Iris pigment epithelial cell (primary cell): ENCODE results near the gene GLIS1.

Experiments used
- DNase-seq: peaks from one replicate; pipeline ENCODE4 v3.0.0-alpha.2; 2011; ENCODE audit warnings: low read depth

GLIS1 gene

GRCh38 chr1:53548031-53548491 is 190.9 kb downstream of the GLIS1 start:
- DNase-seq = no peak

- DNase-seq = no peak
Observed at GRCh38 chr1:53547231-53547790, 191.7 kb downstream of the GLIS1 start.

GRCh38 chr1:53546409-53547155 is 192.4 kb downstream of the GLIS1 start:
- no peak for DNase-seq

- DNase-seq = no peak
Observed at GRCh38 chr1:53545663-53546408, 193.1 kb downstream of the GLIS1 start.

GRCh38 chr1:53544728-53545515 is 194.0 kb downstream of the GLIS1 start:
- no peak for DNase-seq

- no peak for DNase-seq
Observed at GRCh38 chr1:53543778-53544695, 194.9 kb downstream of the GLIS1 start.

GRCh38 chr1:53543130-53543777 is 195.7 kb downstream of the GLIS1 start:
- no peak for DNase-seq

- DNase-seq = no peak
Observed at GRCh38 chr1:53542551-53542950, 196.4 kb downstream of the GLIS1 start.

- DNase-seq = peak; percentile 83
Observed at GRCh38 chr1:53541761-53542550, 197.0 kb downstream of the GLIS1 start.

- no peak for DNase-seq
Observed at GRCh38 chr1:53541263-53541625, 197.7 kb downstream of the GLIS1 start.

- DNase-seq = no peak
Observed at GRCh38 chr1:53540604-53541262, 198.2 kb downstream of the GLIS1 start.

GRCh38 chr1:53539711-53540603 is 199.0 kb downstream of the GLIS1 start:
- DNase-seq = no peak

- DNase-seq = no peak
Observed at GRCh38 chr1:53539226-53539625, 199.7 kb downstream of the GLIS1 start.

GRCh38 chr1:53536606-53537005 is 202.4 kb downstream of the GLIS1 start:
- no peak for DNase-seq

GRCh38 chr1:53535846-53536245 is 203.1 kb downstream of the GLIS1 start:
- DNase-seq = no peak

- no peak for DNase-seq
Observed at GRCh38 chr1:53535226-53535625, 203.7 kb downstream of the GLIS1 start.

GRCh38 chr1:53532912-53533311 is 206.1 kb downstream of the GLIS1 start:
- no peak for DNase-seq

GRCh38 chr1:53532377-53532776 is 206.6 kb downstream of the GLIS1 start:
- no peak for DNase-seq
